HEK293 (cell line): ENCODE measurements around the gene KCNAB1.

Experiments used
- CTCF ChIA-PET: fragments of 350-600 bp; formaldehyde crosslinking; extraction: SDS; loops from one replicate; lab custom pipeline; 2021; ENCODE audit warnings: antibody characterized with exemption; lab: Yijun Ruan, JAX
- POLR2A ChIA-PET: fragments of 300-600 bp; formaldehyde crosslinking; extraction: SDS; loops from one replicate; lab custom pipeline; 2020; ENCODE audit warnings: antibody characterized with exemption, inconsistent platforms; lab: Yijun Ruan, JAX
- H3K27ac ChIP-seq: fragments of 200-500 bp; sonication (Bioruptor generic); 2 replicates; pipeline ENCODE4 v1.5.1; 2014; ENCODE audit warnings: low read depth, low read length, control low read depth, inconsistent platforms; ENCODE audit errors: extremely low read depth
- H3K36me3 ChIP-seq, 2 experiments: fragments of 200-500 bp in 1 of 2; sonication (Bioruptor generic) in 1 of 2; 1 replicate in 1 of 2; 2 replicates in 1 of 2; pipeline ENCODE4 v1.5.1; 2014 to 2017; ENCODE audit warnings: inconsistent platforms in 2 of 2, low read length in 2 of 2; ENCODE audit not compliant: control insufficient read depth in 2 of 2, insufficient read depth in 1 of 2
- H3K4me1 ChIP-seq: fragments of 200-500 bp; sonication (Bioruptor generic); 2 replicates; pipeline ENCODE4 v1.5.1; 2014; ENCODE audit warnings: mild to moderate bottlenecking, low read length, inconsistent platforms; ENCODE audit not compliant: control insufficient read depth, insufficient read depth
- H3K4me3 ChIP-seq: 2 replicates; pipeline ENCODE4 v1.5.1; 2011; ENCODE audit warnings: low read depth, mild to moderate bottlenecking, control low read depth, low read length, moderate library complexity
- H3K9me3 ChIP-seq: fragments of 200-500 bp; sonication (Bioruptor generic); 2 replicates; pipeline ENCODE4 v1.5.1; 2014; ENCODE audit warnings: low read depth, low read length, inconsistent platforms; ENCODE audit not compliant: control insufficient read depth, insufficient read depth
- AEBP2 ChIP-seq: fragments of 450-650 bp; formaldehyde crosslinking; IDR thresholded peaks from 2 replicates; pipeline ENCODE4 v1.5.1; 2016; ENCODE audit warnings: missing biosample characterization, missing genetic modification characterization, borderline replicate concordance
- BCL6B ChIP-seq: fragments of 450-650 bp; formaldehyde crosslinking; IDR thresholded peaks from 2 replicates; pipeline ENCODE4 v1.5.1; 2017; ENCODE audit warnings: missing biosample characterization, missing genetic modification characterization
- HOXD13 ChIP-seq: sonication (generic); formaldehyde crosslinking; IDR thresholded peaks from 2 replicates; pipeline ENCODE4 v1.8.0; 2022; ENCODE audit warnings: missing genetic modification reagents, borderline replicate concordance
- KLF1 ChIP-seq: fragments of 450-650 bp; formaldehyde crosslinking; IDR thresholded peaks from 2 replicates; pipeline ENCODE4 v1.5.1; 2016; ENCODE audit warnings: missing biosample characterization, missing genetic modification characterization
- KLF17 ChIP-seq: fragments of 450-650 bp; formaldehyde crosslinking; IDR thresholded peaks from 2 replicates; pipeline ENCODE4 v1.5.1; 2016; ENCODE audit warnings: missing biosample characterization, missing genetic modification characterization
- PBX3 ChIP-seq: sonication (generic); formaldehyde crosslinking; IDR thresholded peaks from 2 replicates; pipeline ENCODE4 v1.8.1; 2022; ENCODE audit warnings: mild to moderate bottlenecking, moderate library complexity, missing genetic modification reagents
- REST ChIP-seq: fragments of 450-650 bp; formaldehyde crosslinking; IDR thresholded peaks from 2 replicates; pipeline ENCODE4 v1.5.1; 2016; ENCODE audit warnings: missing biosample characterization, missing genetic modification characterization
- ZBTB17 ChIP-seq: fragments of 450-650 bp; formaldehyde crosslinking; IDR thresholded peaks from 2 replicates; pipeline ENCODE4 v1.5.1; 2016; ENCODE audit warnings: missing biosample characterization, missing genetic modification characterization
- ZNF112 ChIP-seq: fragments of 450-650 bp; formaldehyde crosslinking; IDR thresholded peaks from 2 replicates; pipeline ENCODE4 v1.5.0; 2017; ENCODE audit warnings: missing biosample characterization, missing genetic modification characterization
- ZNF19 ChIP-seq: fragments of 450-650 bp; formaldehyde crosslinking; IDR thresholded peaks from 2 replicates; pipeline ENCODE4; 2016; ENCODE audit warnings: missing biosample characterization, missing genetic modification characterization, low read depth
- ZNF214 ChIP-seq: fragments of 450-650 bp; formaldehyde crosslinking; IDR thresholded peaks from 2 replicates; pipeline ENCODE4 v1.5.1; 2017; ENCODE audit warnings: missing biosample characterization, mild to moderate bottlenecking, missing genetic modification characterization, borderline replicate concordance
- ZNF239 ChIP-seq: fragments of 450-650 bp; formaldehyde crosslinking; IDR thresholded peaks from 2 replicates; pipeline ENCODE4 v1.5.1; 2016; ENCODE audit warnings: missing biosample characterization, missing genetic modification characterization
- ZNF423 ChIP-seq: fragments of 450-650 bp; formaldehyde crosslinking; IDR thresholded peaks from 2 replicates; pipeline ENCODE4 v1.5.1; 2016; ENCODE audit warnings: missing biosample characterization, missing genetic modification characterization
- ZNF704 ChIP-seq: fragments of 450-650 bp; formaldehyde crosslinking; IDR thresholded peaks from 2 replicates; pipeline ENCODE4 v1.5.1; 2016; ENCODE audit warnings: missing biosample characterization, missing genetic modification characterization
- ZNF843 ChIP-seq: fragments of 450-650 bp; formaldehyde crosslinking; IDR thresholded peaks from 2 replicates; pipeline ENCODE4 v1.5.1; 2016; ENCODE audit warnings: missing biosample characterization, missing genetic modification characterization
- ZXDB ChIP-seq: fragments of 450-650 bp; formaldehyde crosslinking; IDR thresholded peaks from 2 replicates; pipeline ENCODE4 v1.5.1; 2016; ENCODE audit warnings: missing biosample characterization, missing genetic modification characterization

KCNAB1 gene

GRCh38 chr3:156145866-156146265 is 25.5 kb downstream of the KCNAB1 start:
- POLR2A ChIA-PET, result no interaction called here
- H3K9me3 ChIP-seq, result no peaks in the 10 kb centered on the region
- no peak overlapping the region for H3K4me3 ChIP-seq
- H3K36me3 ChIP-seq, result no peaks in the 10 kb centered on the region
- H3K27ac ChIP-seq, result no peak overlapping the region
- TF ChIP-seq ZNF214 (tag by site-specific recombination) (no peak), ZXDB (tag by site-specific recombination) (no peak), KLF17 (no peak), ZNF704 (tag by site-specific recombination) (no peak), ZBTB17 (no peak), ZNF843 (tag by site-specific recombination) (no peak), KLF1 (tag by site-specific recombination) (no peak), BCL6B (tag by site-specific recombination) (no peak), ZNF239 (no peak), REST (tag by site-specific recombination) (no peak), AEBP2 (tag by site-specific recombination) (no peak), HOXD13 (CRISPR knock-in tag) (no peak), ZNF19 (tag by site-specific recombination) (no peak), ZNF112 (tag by site-specific recombination) (no peak)
- no peaks in the 10 kb centered on the region for H3K4me1 ChIP-seq
- CTCF ChIA-PET, result interaction anchor here (0.7 to 1.3 kb wide), 2 partner anchors 9 to 102 kb away, joined by 4 to 6 read pairs; no protein-coding TSS in a partner anchor

- Histone ChIP-seq H3K9me3 (no peaks in the 10 kb centered on the region), H3K36me3 (no peaks in the 10 kb centered on the region), H3K4me3 (no peak overlapping the region), H3K4me1 (no peaks in the 10 kb centered on the region), H3K27ac (no peak overlapping the region)
- TF ChIP-seq ZXDB (tag by site-specific recombination) (0 out of 2 replicates have a peak, but pooled peaks have one; percentile 26), PBX3 (CRISPR knock-in tag) (no peak), ZNF423 (tag by site-specific recombination) (no peak)
- ChIA-PET CTCF (interaction anchor here (0.6 to 7.0 kb wide), 10 partner anchors 10 to 934 kb away, joined by 3 to 97 read pairs (median 4); no protein-coding TSS in a partner anchor), POLR2A (no interaction called here)
Measured at GRCh38 chr3:156148345-156148945, 28.1 kb downstream of the KCNAB1 start.
